ENCODE results near the gene SEMA5B. TPM values are rescaled to one million over a fixed set of nuclear protein-coding genes. Genes with fewer than 3 reads are reported as not detected.

Gene SEMA5B
- polyA plus RNA-seq, 2 donors = 0.19 to 0.28 TPM

GRCh38 chr3:123070510-123070909 is 42.9 kb upstream of the SEMA5B start:
- H3K9me3 ChIP-seq (ENCODE audit: control insufficient read depth in 2 of 2, insufficient read depth in 1 of 2, low read depth in 1 of 2, low read length in 1 of 2) = no peaks in the 10 kb centered on the region
- no peaks in the 10 kb centered on the region for H3K36me3 ChIP-seq (ENCODE audit: control insufficient read depth in 2 of 2, insufficient read depth in 2 of 2, low read length in 1 of 2)
- peaks cover 0 to 10% of the 10 kb centered on the region in 2 donors for H3K4me1 ChIP-seq (ENCODE audit: control insufficient read depth in 2 of 2, insufficient read depth in 2 of 2, low read length in 1 of 2)
- 71 to 81% methylated on average over 8 of the region's 8 CpGs for WGBS, 2 donors
- H3K27me3 ChIP-seq (ENCODE audit: control insufficient read depth in 1 of 2, insufficient read depth in 2 of 2, low read length in 2 of 2) = no peaks in the 10 kb centered on the region
- no peak overlapping the region for H3K4me3 ChIP-seq (ENCODE audit: low read depth in 1 of 2, low read length in 2 of 2)
- H3K27ac ChIP-seq (ENCODE audit: low read depth in 2 of 2, low read length in 1 of 2) = peak overlapping the region in 1 of 2 donors; percentile 25

GRCh38 chr3:123068601-123069381 is 41.2 kb upstream of the SEMA5B start:
- H3K36me3 ChIP-seq (ENCODE audit: control insufficient read depth in 2 of 2, insufficient read depth in 2 of 2, low read length in 1 of 2) = no peaks in the 10 kb centered on the region
- 71 to 83% methylated on average over 12 of the region's 12 CpGs for WGBS, 2 donors
- no peaks in the 10 kb centered on the region for H3K9me3 ChIP-seq (ENCODE audit: control insufficient read depth in 2 of 2, insufficient read depth in 1 of 2, low read depth in 1 of 2, low read length in 1 of 2)
- H3K4me3 ChIP-seq (ENCODE audit: low read depth in 1 of 2, low read length in 2 of 2) = no peak overlapping the region
- H3K27me3 ChIP-seq (ENCODE audit: control insufficient read depth in 1 of 2, insufficient read depth in 2 of 2, low read length in 2 of 2) = no peaks in the 10 kb centered on the region
- H3K27ac ChIP-seq (ENCODE audit: low read depth in 2 of 2, low read length in 1 of 2) = no peak overlapping the region
- peaks cover 0 to 10% of the 10 kb centered on the region in 2 donors for H3K4me1 ChIP-seq (ENCODE audit: control insufficient read depth in 2 of 2, insufficient read depth in 2 of 2, low read length in 1 of 2)

GRCh38 chr3:123067689-123068600 is 40.4 kb upstream of the SEMA5B start:
- Histone ChIP-seq H3K27ac (ENCODE audit: low read depth in 2 of 2, low read length in 1 of 2) (peak overlapping the region in 1 of 2 donors; percentile 62), H3K4me3 (ENCODE audit: low read depth in 1 of 2, low read length in 2 of 2) (peak overlapping the region; percentile 79 to 87), H3K4me1 (ENCODE audit: control insufficient read depth in 2 of 2, insufficient read depth in 2 of 2, low read length in 1 of 2) (peaks cover 0 to 10% of the 10 kb centered on the region in 2 donors), H3K9me3 (ENCODE audit: control insufficient read depth in 2 of 2, insufficient read depth in 1 of 2, low read depth in 1 of 2, low read length in 1 of 2) (no peaks in the 10 kb centered on the region), H3K27me3 (ENCODE audit: control insufficient read depth in 1 of 2, insufficient read depth in 2 of 2, low read length in 2 of 2) (no peaks in the 10 kb centered on the region), H3K36me3 (ENCODE audit: control insufficient read depth in 2 of 2, insufficient read depth in 2 of 2, low read length in 1 of 2) (no peaks in the 10 kb centered on the region)
- 18 to 20% methylated on average over 24 of the region's 24 CpGs for WGBS, 2 donors

- H3K9me3 ChIP-seq (ENCODE audit: control insufficient read depth in 2 of 2, insufficient read depth in 1 of 2, low read depth in 1 of 2, low read length in 1 of 2) = no peaks in the 10 kb centered on the region
- peaks cover 0 to 10% of the 10 kb centered on the region in 2 donors for H3K4me1 ChIP-seq (ENCODE audit: control insufficient read depth in 2 of 2, insufficient read depth in 2 of 2, low read length in 1 of 2)
- 0% methylated on average over 64 to 72 of the region's 72 CpGs for WGBS, 2 donors
- H3K36me3 ChIP-seq (ENCODE audit: control insufficient read depth in 2 of 2, insufficient read depth in 2 of 2, low read length in 1 of 2) = no peaks in the 10 kb centered on the region
- no peaks in the 10 kb centered on the region for H3K27me3 ChIP-seq (ENCODE audit: control insufficient read depth in 1 of 2, insufficient read depth in 2 of 2, low read length in 2 of 2)
- peak within 1 kb of the TSS; percentile 37 to 62 for H3K27ac ChIP-seq (ENCODE audit: low read depth in 2 of 2, low read length in 1 of 2)
- peak within 1 kb of the TSS; percentile 79 to 87 for H3K4me3 ChIP-seq (ENCODE audit: low read depth in 1 of 2, low read length in 2 of 2)
These were observed 39.5 kb upstream of the SEMA5B start, which contains the start of gene PDIA5 for GRCh38 chr3:123066896-123067688. Gene PDIA5, plus strand, starts transcription at chr3:123067025. Its CDS starts 140 bp downstream, at chr3:123067165.

GRCh38 chr3:123066599-123066895 is 39.0 kb upstream of the SEMA5B start:
- Histone ChIP-seq H3K4me3 (ENCODE audit: low read depth in 1 of 2, low read length in 2 of 2) (peak overlapping the region; percentile 79 to 87), H3K9me3 (ENCODE audit: control insufficient read depth in 2 of 2, insufficient read depth in 1 of 2, low read depth in 1 of 2, low read length in 1 of 2) (no peaks in the 10 kb centered on the region), H3K36me3 (ENCODE audit: control insufficient read depth in 2 of 2, insufficient read depth in 2 of 2, low read length in 1 of 2) (no peaks in the 10 kb centered on the region), H3K4me1 (ENCODE audit: control insufficient read depth in 2 of 2, insufficient read depth in 2 of 2, low read length in 1 of 2) (peaks cover 0 to 8% of the 10 kb centered on the region in 2 donors), H3K27ac (ENCODE audit: low read depth in 2 of 2, low read length in 1 of 2) (peak overlapping the region in 1 of 2 donors; percentile 37), H3K27me3 (ENCODE audit: control insufficient read depth in 1 of 2, insufficient read depth in 2 of 2, low read length in 2 of 2) (no peaks in the 10 kb centered on the region)
- 13 to 19% methylated on average over 6 of the region's 6 CpGs for WGBS, 2 donors

- WGBS, 2 donors = 4 to 47% methylated on average over 1 of the region's 1 CpG
- no peak overlapping the region for H3K27ac ChIP-seq (ENCODE audit: low read depth in 2 of 2, low read length in 1 of 2)
These were observed 37.4 kb upstream of the SEMA5B start for GRCh38 chr3:123064914-123065313.

GRCh38 chr3:123064506-123064905 is 36.9 kb upstream of the SEMA5B start:
- Histone ChIP-seq H3K27me3 (ENCODE audit: control insufficient read depth in 1 of 2, insufficient read depth in 2 of 2, low read length in 2 of 2) (no peaks in the 10 kb centered on the region), H3K4me3 (ENCODE audit: low read depth in 1 of 2, low read length in 2 of 2) (no peak overlapping the region), H3K4me1 (ENCODE audit: control insufficient read depth in 2 of 2, insufficient read depth in 2 of 2, low read length in 1 of 2) (peaks cover 0 to 8% of the 10 kb centered on the region in 2 donors), H3K27ac (ENCODE audit: low read depth in 2 of 2, low read length in 1 of 2) (no peak overlapping the region), H3K9me3 (ENCODE audit: control insufficient read depth in 2 of 2, insufficient read depth in 1 of 2, low read depth in 1 of 2, low read length in 1 of 2) (peaks cover 0 to 4% of the 10 kb centered on the region in 2 donors), H3K36me3 (ENCODE audit: control insufficient read depth in 2 of 2, insufficient read depth in 2 of 2, low read length in 1 of 2) (no peaks in the 10 kb centered on the region)
- WGBS, 2 donors = 91 to 92% methylated on average over 4 of the region's 4 CpGs

More at GRCh38 chr3:123064914-123065313, 37.4 kb upstream of the SEMA5B start:
- H3K9me3 ChIP-seq (ENCODE audit: control insufficient read depth in 2 of 2, insufficient read depth in 1 of 2, low read depth in 1 of 2, low read length in 1 of 2) = peaks cover 0 to 4% of the 10 kb centered on the region in 2 donors
- no peaks in the 10 kb centered on the region for H3K36me3 ChIP-seq (ENCODE audit: control insufficient read depth in 2 of 2, insufficient read depth in 2 of 2, low read length in 1 of 2)
- H3K27me3 ChIP-seq (ENCODE audit: control insufficient read depth in 1 of 2, insufficient read depth in 2 of 2, low read length in 2 of 2) = no peaks in the 10 kb centered on the region
- no peak overlapping the region for H3K4me3 ChIP-seq (ENCODE audit: low read depth in 1 of 2, low read length in 2 of 2)
- H3K4me1 ChIP-seq (ENCODE audit: control insufficient read depth in 2 of 2, insufficient read depth in 2 of 2, low read length in 1 of 2) = peaks cover 0 to 8% of the 10 kb centered on the region in 2 donors

GRCh38 chr3:123063034-123063433 is 35.5 kb upstream of the SEMA5B start:
- WGBS, 2 donors = 92 to 97% methylated on average over 6 of the region's 6 CpGs
- Histone ChIP-seq H3K4me1 (ENCODE audit: control insufficient read depth in 2 of 2, insufficient read depth in 2 of 2, low read length in 1 of 2) (peaks cover 0 to 1% of the 10 kb centered on the region in 2 donors), H3K9me3 (ENCODE audit: control insufficient read depth in 2 of 2, insufficient read depth in 1 of 2, low read depth in 1 of 2, low read length in 1 of 2) (peaks cover 0 to 4% of the 10 kb centered on the region in 2 donors), H3K36me3 (ENCODE audit: control insufficient read depth in 2 of 2, insufficient read depth in 2 of 2, low read length in 1 of 2) (no peaks in the 10 kb centered on the region), H3K27me3 (ENCODE audit: control insufficient read depth in 1 of 2, insufficient read depth in 2 of 2, low read length in 2 of 2) (no peaks in the 10 kb centered on the region), H3K4me3 (ENCODE audit: low read depth in 1 of 2, low read length in 2 of 2) (no peak overlapping the region), H3K27ac (ENCODE audit: low read depth in 2 of 2, low read length in 1 of 2) (no peak overlapping the region)

GRCh38 chr3:123061856-123062255 is 34.3 kb upstream of the SEMA5B start:
- H3K27me3 ChIP-seq (ENCODE audit: control insufficient read depth in 1 of 2, insufficient read depth in 2 of 2, low read length in 2 of 2) = no peaks in the 10 kb centered on the region
- 58 to 60% methylated on average over 7 of the region's 7 CpGs for WGBS, 2 donors
- no peaks in the 10 kb centered on the region for H3K36me3 ChIP-seq (ENCODE audit: control insufficient read depth in 2 of 2, insufficient read depth in 2 of 2, low read length in 1 of 2)
- H3K4me3 ChIP-seq (ENCODE audit: low read depth in 1 of 2, low read length in 2 of 2) = no peak overlapping the region
- no peaks in the 10 kb centered on the region for H3K4me1 ChIP-seq (ENCODE audit: control insufficient read depth in 2 of 2, insufficient read depth in 2 of 2, low read length in 1 of 2)
- no peak overlapping the region for H3K27ac ChIP-seq (ENCODE audit: low read depth in 2 of 2, low read length in 1 of 2)
- peaks cover 0 to 4% of the 10 kb centered on the region in 2 donors for H3K9me3 ChIP-seq (ENCODE audit: control insufficient read depth in 2 of 2, insufficient read depth in 1 of 2, low read depth in 1 of 2, low read length in 1 of 2)
